ENCODE results near the gene EHBP1L1. TPM values are rescaled to one million over a fixed set of nuclear protein-coding genes. Genes with fewer than 3 reads are reported as not detected.
A peak's percentile ranks its signal among the peaks of the same experiment; 100 is the strongest.

Gene EHBP1L1
- polyA plus RNA-seq, 1 donor from 2014 or later: 18.3 TPM

- Histone ChIP-seq H3K79me2 (replicated peaks; ENCODE audit: insufficient read depth, low read length) (peaks cover 18% of the 10 kb centered on the region), H3F3A (ENCODE audit: insufficient read depth, low read length, poor library complexity, severe bottlenecking) (no peaks in the 10 kb centered on the region), H3K36me3 (ENCODE audit: insufficient read depth, low read length) (no peaks in the 10 kb centered on the region), H4K20me1 (ENCODE audit: insufficient read depth) (no peaks in the 10 kb centered on the region), H3K4me2 (ENCODE audit: low read length) (peak overlapping the region; percentile 84), H3K9me2 (ENCODE audit: insufficient read depth, low read length) (no peaks in the 10 kb centered on the region), H3K4me3 (ENCODE audit: low read length) (peak overlapping the region; percentile 81), H2AFZ (ENCODE audit: low read depth, low read length) (no peak overlapping the region), H3K9ac (ENCODE audit: low read length) (peak overlapping the region; percentile 76), H3K27me3 (ENCODE audit: insufficient read depth, low read depth, low read length) (no peaks in the 10 kb centered on the region), H3K27ac (ENCODE audit: low read length) (no peak overlapping the region), H3K9me3 (ENCODE audit: low read length) (no peaks in the 10 kb centered on the region)
- TF ChIP-seq TAF1 (IDR thresholded peaks at IDR 0.05; ENCODE audit: low read depth): no peak
- TF ChIP-seq, protein P1, sequence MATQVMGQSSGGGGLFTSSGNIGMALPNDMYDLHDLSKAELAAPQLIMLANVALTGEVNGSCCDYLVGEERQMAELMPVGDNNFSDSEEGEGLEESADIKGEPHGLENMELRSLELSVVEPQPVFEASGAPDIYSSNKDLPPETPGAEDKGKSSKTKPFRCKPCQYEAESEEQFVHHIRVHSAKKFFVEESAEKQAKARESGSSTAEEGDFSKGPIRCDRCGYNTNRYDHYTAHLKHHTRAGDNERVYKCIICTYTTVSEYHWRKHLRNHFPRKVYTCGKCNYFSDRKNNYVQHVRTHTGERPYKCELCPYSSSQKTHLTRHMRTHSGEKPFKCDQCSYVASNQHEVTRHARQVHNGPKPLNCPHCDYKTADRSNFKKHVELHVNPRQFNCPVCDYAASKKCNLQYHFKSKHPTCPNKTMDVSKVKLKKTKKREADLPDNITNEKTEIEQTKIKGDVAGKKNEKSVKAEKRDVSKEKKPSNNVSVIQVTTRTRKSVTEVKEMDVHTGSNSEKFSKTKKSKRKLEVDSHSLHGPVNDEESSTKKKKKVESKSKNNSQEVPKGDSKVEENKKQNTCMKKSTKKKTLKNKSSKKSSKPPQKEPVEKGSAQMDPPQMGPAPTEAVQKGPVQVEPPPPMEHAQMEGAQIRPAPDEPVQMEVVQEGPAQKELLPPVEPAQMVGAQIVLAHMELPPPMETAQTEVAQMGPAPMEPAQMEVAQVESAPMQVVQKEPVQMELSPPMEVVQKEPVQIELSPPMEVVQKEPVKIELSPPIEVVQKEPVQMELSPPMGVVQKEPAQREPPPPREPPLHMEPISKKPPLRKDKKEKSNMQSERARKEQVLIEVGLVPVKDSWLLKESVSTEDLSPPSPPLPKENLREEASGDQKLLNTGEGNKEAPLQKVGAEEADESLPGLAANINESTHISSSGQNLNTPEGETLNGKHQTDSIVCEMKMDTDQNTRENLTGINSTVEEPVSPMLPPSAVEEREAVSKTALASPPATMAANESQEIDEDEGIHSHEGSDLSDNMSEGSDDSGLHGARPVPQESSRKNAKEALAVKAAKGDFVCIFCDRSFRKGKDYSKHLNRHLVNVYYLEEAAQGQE (IDR thresholded peaks at IDR 0.05; ENCODE audit: borderline replicate concordance): no peak
- TF ChIP-seq SMC3 (conservative IDR thresholded peaks at IDR 0.05; ENCODE audit: poor library complexity): no peak
- TF ChIP-seq, protein P2, sequence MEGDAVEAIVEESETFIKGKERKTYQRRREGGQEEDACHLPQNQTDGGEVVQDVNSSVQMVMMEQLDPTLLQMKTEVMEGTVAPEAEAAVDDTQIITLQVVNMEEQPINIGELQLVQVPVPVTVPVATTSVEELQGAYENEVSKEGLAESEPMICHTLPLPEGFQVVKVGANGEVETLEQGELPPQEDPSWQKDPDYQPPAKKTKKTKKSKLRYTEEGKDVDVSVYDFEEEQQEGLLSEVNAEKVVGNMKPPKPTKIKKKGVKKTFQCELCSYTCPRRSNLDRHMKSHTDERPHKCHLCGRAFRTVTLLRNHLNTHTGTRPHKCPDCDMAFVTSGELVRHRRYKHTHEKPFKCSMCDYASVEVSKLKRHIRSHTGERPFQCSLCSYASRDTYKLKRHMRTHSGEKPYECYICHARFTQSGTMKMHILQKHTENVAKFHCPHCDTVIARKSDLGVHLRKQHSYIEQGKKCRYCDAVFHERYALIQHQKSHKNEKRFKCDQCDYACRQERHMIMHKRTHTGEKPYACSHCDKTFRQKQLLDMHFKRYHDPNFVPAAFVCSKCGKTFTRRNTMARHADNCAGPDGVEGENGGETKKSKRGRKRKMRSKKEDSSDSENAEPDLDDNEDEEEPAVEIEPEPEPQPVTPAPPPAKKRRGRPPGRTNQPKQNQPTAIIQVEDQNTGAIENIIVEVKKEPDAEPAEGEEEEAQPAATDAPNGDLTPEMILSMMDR (IDR thresholded peaks at IDR 0.05; ENCODE audit: poor library complexity, severe bottlenecking): no peak
- no peak for TF ChIP-seq RAD21 (conservative IDR thresholded peaks at IDR 0.05)
- TF ChIP-seq MXI1 (conservative IDR thresholded peaks at IDR 0.05; ENCODE audit: poor library complexity, severe bottlenecking): no peak
- no peak for TF ChIP-seq POLR2AphosphoS5 (IDR thresholded peaks at IDR 0.05)
- no peak for TF ChIP-seq EZH2 (IDR thresholded peaks at IDR 0.05; ENCODE audit: borderline replicate concordance, insufficient read depth, low read length, poor library complexity, severe bottlenecking)
- TF ChIP-seq EP300 (conservative IDR thresholded peaks at IDR 0.05; ENCODE audit: poor library complexity, severe bottlenecking): no peak
These were observed 40.7 kb downstream of the EHBP1L1 start for GRCh38 chr11:65616575-65617001.

- no peaks in the 10 kb centered on the region for H3K36me3 ChIP-seq (ENCODE audit: insufficient read depth, low read length)
- H3K4me3 ChIP-seq (ENCODE audit: low read length): peak overlapping the region; percentile 81
- H3K27ac ChIP-seq (ENCODE audit: low read length): no peak overlapping the region
- H3K27me3 ChIP-seq (ENCODE audit: insufficient read depth, low read depth, low read length): no peaks in the 10 kb centered on the region
- no peaks in the 10 kb centered on the region for H4K20me1 ChIP-seq (ENCODE audit: insufficient read depth)
- no peaks in the 10 kb centered on the region for H3K9me2 ChIP-seq (ENCODE audit: insufficient read depth, low read length)
- H3F3A ChIP-seq (ENCODE audit: insufficient read depth, low read length, poor library complexity, severe bottlenecking): no peaks in the 10 kb centered on the region
- H3K79me2 ChIP-seq (replicated peaks; ENCODE audit: insufficient read depth, low read length): peaks cover 18% of the 10 kb centered on the region
- peak overlapping the region; percentile 84 for H3K4me2 ChIP-seq (ENCODE audit: low read length)
- H3K9ac ChIP-seq (ENCODE audit: low read length): peak overlapping the region; percentile 76
- TF ChIP-seq, protein P1 (IDR thresholded peaks at IDR 0.05; ENCODE audit: borderline replicate concordance): no peak
- TF ChIP-seq POLR2AphosphoS5 (IDR thresholded peaks at IDR 0.05): no peak
- TF ChIP-seq EP300 (conservative IDR thresholded peaks at IDR 0.05; ENCODE audit: poor library complexity, severe bottlenecking): no peak
- no peak for TF ChIP-seq MXI1 (conservative IDR thresholded peaks at IDR 0.05; ENCODE audit: poor library complexity, severe bottlenecking)
- TF ChIP-seq RAD21 (conservative IDR thresholded peaks at IDR 0.05): no peak
- TF ChIP-seq, protein P2 (IDR thresholded peaks at IDR 0.05; ENCODE audit: poor library complexity, severe bottlenecking): no peak
- TF ChIP-seq TAF1 (IDR thresholded peaks at IDR 0.05; ENCODE audit: low read depth): no peak
- no peak for TF ChIP-seq EZH2 (IDR thresholded peaks at IDR 0.05; ENCODE audit: borderline replicate concordance, insufficient read depth, low read length, poor library complexity, severe bottlenecking)
- no peak overlapping the region for H2AFZ ChIP-seq (ENCODE audit: low read depth, low read length)
- no peaks in the 10 kb centered on the region for H3K9me3 ChIP-seq (ENCODE audit: low read length)
These were observed 41.4 kb downstream of the EHBP1L1 start for GRCh38 chr11:65617136-65617850.

All from neural cell (in vitro differentiated cells).